Lung (tissue), 12 donors: ENCODE results near the gene HIBCH. TPM values are rescaled to one million over a fixed set of nuclear protein-coding genes. Genes with fewer than 3 reads are reported as not detected.
A peak's percentile ranks its signal among the peaks of the same experiment; 100 is the strongest.

Source experiments
- ATAC-seq: fragments of 200-7000 bp; cut with Tn5 transposase; one replicate; pipeline ENCODE4 v1.9.1; 2020; ENCODE audit warnings: moderate number of reproducible peaks; ENCODE audit not compliant: insufficient read depth, low FRiP score
- DNase-seq, 3 donors: peaks; one replicate each; pipeline ENCODE4 v3.0.0-alpha.2; 2013 to 2017
- H3K27ac ChIP-seq, 2 donors: one replicate each; pipeline ENCODE4 v1.5.1; 2013; ENCODE audit warnings: mild to moderate bottlenecking in 2 of 2, moderate library complexity in 2 of 2, control low read depth in 1 of 2, inconsistent platforms in 1 of 2, low read depth in 1 of 2, low read length in 1 of 2
- H3K27me3 ChIP-seq, 3 donors: one replicate each; pipeline ENCODE4 v1.5.1; 2013; ENCODE audit warnings: low read length in 2 of 3; ENCODE audit not compliant: control insufficient read depth in 3 of 3, insufficient read depth in 3 of 3
- H3K36me3 ChIP-seq, 4 donors: one replicate each; pipeline ENCODE4 v1.5.1; 2013; ENCODE audit warnings: low read length in 4 of 4, mild to moderate bottlenecking in 1 of 4, moderate library complexity in 1 of 4; ENCODE audit not compliant: control insufficient read depth in 4 of 4, insufficient read depth in 4 of 4
- H3K4me1 ChIP-seq, 5 donors: one replicate each; pipeline ENCODE4 v1.5.1; 2013; ENCODE audit warnings: low read length in 5 of 5, mild to moderate bottlenecking in 2 of 5, moderate library complexity in 1 of 5; ENCODE audit not compliant: control insufficient read depth in 5 of 5, insufficient read depth in 5 of 5
- H3K4me3 ChIP-seq: one replicate; pipeline ENCODE4 v1.5.1; 2013; ENCODE audit warnings: mild to moderate bottlenecking, control low read depth, moderate library complexity
- H3K9ac ChIP-seq, 2 donors: one replicate each; pipeline ENCODE4 v1.5.1; 2013; ENCODE audit warnings: low read length in 2 of 2, control low read depth in 1 of 2; ENCODE audit not compliant: insufficient read depth in 1 of 2
- H3K9me3 ChIP-seq, 4 donors: one replicate each; pipeline ENCODE4 v1.5.1; 2013; ENCODE audit warnings: low read length in 3 of 4, mild to moderate bottlenecking in 1 of 4, moderate library complexity in 1 of 4; ENCODE audit not compliant: control insufficient read depth in 4 of 4, insufficient read depth in 3 of 4
- WGBS, 2 donors: extraction: QIAGEN DNeasy Blood & Tissue Kit; methylation state at CpG; one replicate each; pipeline ENCODE4 v1.1.7; 2013; 5-methylcytosine and 5-hydroxymethylcytosine counted together
- polyA plus RNA-seq, 2 donors: library from polyadenylated mRNA; stranded (reverse); fragments of 200-250 nt; gene quantifications; one replicate each; pipeline ENCODE4 v1.2.1, GENCODE V29; 2013
- total RNA-seq, 2 donors: library from RNA; depleted of rRNA in 1 of 2; stranded (reverse); fragments of >200 nt in 1 of 2; gene quantifications; one replicate each; pipeline ENCODE4 v1.2.1, GENCODE V29; 2014 to 2021
- TF ChIP-seq, protein P1 (sequence below): IDR thresholded peaks from 2 replicates; pipeline ENCODE4 v1.5.1; 2012; ENCODE audit warnings: mild to moderate bottlenecking; ENCODE audit errors: control extremely low read depth, extremely low read depth
- donor health status: control.
- donor health status: control.
- donor health status: Bipolar disorder and iron deficiency.
- donor health status: healthy.
- donor health status: DM: yes; HTN: yes; CAD: no.

Gene HIBCH
- total and polyA plus RNA-seq, 4 donors = 14.2 to 50.0 (median 17.9) TPM

DNA sequence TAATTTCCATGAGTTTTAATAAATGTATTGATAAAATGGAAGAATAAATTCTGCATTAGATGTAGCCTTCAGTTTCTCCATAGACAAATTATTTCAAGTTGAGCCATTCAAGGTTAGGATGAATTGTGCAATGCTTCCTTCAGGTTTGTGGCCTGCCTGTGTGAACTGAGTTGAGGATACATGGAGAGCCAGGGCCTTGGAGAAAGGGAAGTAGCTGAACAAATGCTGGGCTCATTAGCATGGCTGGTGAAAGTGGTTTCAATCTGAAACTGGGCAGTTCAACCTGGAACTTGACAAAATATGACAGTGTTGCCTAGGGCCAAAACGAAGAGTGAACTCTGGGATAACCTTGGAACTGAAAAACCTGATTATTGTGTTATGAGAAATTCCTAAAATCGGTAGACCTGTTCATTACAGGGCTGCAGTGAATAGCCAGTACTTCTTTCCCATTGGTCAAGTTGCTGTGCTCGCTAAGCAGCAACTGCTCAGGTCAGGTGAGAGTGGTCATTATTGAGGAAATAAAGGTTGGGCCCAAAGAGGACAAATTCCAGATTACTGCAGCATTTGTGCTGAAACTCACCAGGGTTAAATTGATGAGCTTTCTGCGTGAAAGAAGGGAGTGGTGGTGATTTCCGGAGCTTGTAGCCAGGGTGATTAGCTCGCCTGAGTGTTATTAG lies 36.5 kb upstream of the HIBCH start:
- Histone ChIP-seq H3K4me1 (peaks cover 5 to 47% (median 12%) of the 10 kb centered on the region in 5 donors), H3K27ac (peak overlapping the region in 1 of 2 donors; percentile 5), H3K4me3 (no peak overlapping the region), H3K9me3 (no peaks in the 10 kb centered on the region), H3K36me3 (peaks cover 0 to 2% (median 0%) of the 10 kb centered on the region in 4 donors), H3K27me3 (no peaks in the 10 kb centered on the region), H3K9ac (no peak overlapping the region)
- DNase-seq (no peak), ATAC-seq (no peak)
- TF ChIP-seq, protein P1, sequence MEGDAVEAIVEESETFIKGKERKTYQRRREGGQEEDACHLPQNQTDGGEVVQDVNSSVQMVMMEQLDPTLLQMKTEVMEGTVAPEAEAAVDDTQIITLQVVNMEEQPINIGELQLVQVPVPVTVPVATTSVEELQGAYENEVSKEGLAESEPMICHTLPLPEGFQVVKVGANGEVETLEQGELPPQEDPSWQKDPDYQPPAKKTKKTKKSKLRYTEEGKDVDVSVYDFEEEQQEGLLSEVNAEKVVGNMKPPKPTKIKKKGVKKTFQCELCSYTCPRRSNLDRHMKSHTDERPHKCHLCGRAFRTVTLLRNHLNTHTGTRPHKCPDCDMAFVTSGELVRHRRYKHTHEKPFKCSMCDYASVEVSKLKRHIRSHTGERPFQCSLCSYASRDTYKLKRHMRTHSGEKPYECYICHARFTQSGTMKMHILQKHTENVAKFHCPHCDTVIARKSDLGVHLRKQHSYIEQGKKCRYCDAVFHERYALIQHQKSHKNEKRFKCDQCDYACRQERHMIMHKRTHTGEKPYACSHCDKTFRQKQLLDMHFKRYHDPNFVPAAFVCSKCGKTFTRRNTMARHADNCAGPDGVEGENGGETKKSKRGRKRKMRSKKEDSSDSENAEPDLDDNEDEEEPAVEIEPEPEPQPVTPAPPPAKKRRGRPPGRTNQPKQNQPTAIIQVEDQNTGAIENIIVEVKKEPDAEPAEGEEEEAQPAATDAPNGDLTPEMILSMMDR = no peak
- WGBS, 2 donors = 59 to 73% methylated on average over 6 of the region's 6 CpGs

DNA sequence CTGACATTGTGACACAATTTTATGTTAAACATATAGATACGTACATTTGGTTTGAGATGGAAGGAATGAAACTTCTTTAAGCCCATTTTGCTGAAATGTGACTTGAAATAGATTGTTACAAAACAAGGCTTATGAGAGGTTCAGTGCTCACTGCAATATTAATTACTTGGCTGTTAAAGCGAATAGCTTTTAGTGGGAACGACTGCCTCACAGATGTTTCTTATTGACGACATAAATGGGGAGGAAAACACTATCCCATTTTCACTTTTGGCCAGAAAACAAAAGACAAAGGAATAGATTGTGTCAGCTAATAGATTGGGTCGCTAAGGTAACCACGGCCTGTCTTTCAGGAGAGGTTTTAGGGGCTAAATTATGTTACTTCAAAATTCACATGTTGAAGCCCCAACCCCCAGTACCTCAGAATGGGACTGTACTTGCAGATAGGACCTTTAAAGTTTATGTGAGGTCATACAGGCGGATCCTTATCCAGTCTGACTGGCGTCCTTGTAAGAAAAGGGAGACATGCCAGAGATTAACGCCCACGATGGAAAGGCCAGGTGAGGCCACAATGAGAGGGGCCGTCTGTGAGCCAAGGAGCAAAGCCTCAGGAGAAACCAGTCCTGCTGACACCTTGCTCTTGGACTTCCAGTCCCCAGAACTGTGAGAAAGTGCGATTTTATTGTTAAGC lies 34.5 kb upstream of the HIBCH start:
- H3K27me3 ChIP-seq = no peaks in the 10 kb centered on the region
- H3K4me3 ChIP-seq = no peak overlapping the region
- DNase-seq (peak in 1 of 3 donors; percentile 20), ATAC-seq (no peak)
- H3K9ac ChIP-seq = no peak overlapping the region
- H3K36me3 ChIP-seq = peaks cover 0 to 2% (median 0%) of the 10 kb centered on the region in 4 donors
- no peaks in the 10 kb centered on the region for H3K9me3 ChIP-seq
- H3K27ac ChIP-seq = no peak overlapping the region
- peaks cover 5 to 31% (median 9%) of the 10 kb centered on the region in 5 donors for H3K4me1 ChIP-seq
- TF ChIP-seq, protein P1 = no peak
- WGBS, 2 donors = 72 to 83% methylated on average over 12 of the region's 12 CpGs

DNA sequence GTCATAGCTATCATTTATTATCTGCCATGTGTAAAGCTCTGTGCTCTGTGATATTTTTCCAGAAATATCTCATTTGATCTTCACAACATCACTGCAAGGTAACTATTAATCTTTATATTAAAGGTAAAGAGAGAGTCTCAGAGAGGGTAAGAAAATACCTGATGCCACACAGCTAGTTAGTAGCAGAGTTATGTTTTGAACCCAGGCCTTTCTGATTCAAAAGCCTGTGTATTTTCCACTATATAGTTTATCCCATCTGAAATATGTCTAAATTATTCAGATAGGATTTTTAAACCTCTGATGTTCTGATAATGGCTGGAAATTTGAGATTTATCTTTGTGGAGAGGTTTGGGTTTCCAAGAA lies 33.9 kb upstream of the HIBCH start:
- Histone ChIP-seq H3K4me3 (no peak overlapping the region), H3K36me3 (peaks cover 0 to 2% (median 0%) of the 10 kb centered on the region in 4 donors), H3K9ac (no peak overlapping the region), H3K9me3 (no peaks in the 10 kb centered on the region), H3K27ac (no peak overlapping the region), H3K27me3 (no peaks in the 10 kb centered on the region), H3K4me1 (peaks cover 4 to 26% (median 9%) of the 10 kb centered on the region in 5 donors)
- ATAC-seq = no peak
- TF ChIP-seq, protein P1 = no peak
- DNase-seq = no peak
